Measurements from ENCODE around the gene RNF157. TPM values are rescaled to one million over a fixed set of nuclear protein-coding genes. Genes with fewer than 3 reads are reported as not detected.

Gene RNF157
- total RNA-seq: 10 to 100 TPM in 3 of 4 donors, 1 to 10 TPM in 1; 8.1 to 67.1 (median 23.9) TPM

GRCh38 chr17:76240461-76241203 is at the start of gene RNF157:
TSS of gene RNF157 (minus strand) at chr17:76240493. CDS start at chr17:76240240, 253 bp downstream.
- TF ChIP-seq, protein P1, sequence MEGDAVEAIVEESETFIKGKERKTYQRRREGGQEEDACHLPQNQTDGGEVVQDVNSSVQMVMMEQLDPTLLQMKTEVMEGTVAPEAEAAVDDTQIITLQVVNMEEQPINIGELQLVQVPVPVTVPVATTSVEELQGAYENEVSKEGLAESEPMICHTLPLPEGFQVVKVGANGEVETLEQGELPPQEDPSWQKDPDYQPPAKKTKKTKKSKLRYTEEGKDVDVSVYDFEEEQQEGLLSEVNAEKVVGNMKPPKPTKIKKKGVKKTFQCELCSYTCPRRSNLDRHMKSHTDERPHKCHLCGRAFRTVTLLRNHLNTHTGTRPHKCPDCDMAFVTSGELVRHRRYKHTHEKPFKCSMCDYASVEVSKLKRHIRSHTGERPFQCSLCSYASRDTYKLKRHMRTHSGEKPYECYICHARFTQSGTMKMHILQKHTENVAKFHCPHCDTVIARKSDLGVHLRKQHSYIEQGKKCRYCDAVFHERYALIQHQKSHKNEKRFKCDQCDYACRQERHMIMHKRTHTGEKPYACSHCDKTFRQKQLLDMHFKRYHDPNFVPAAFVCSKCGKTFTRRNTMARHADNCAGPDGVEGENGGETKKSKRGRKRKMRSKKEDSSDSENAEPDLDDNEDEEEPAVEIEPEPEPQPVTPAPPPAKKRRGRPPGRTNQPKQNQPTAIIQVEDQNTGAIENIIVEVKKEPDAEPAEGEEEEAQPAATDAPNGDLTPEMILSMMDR (IDR thresholded peaks at IDR 0.05; ENCODE audit: low read depth): no peak

DNA sequence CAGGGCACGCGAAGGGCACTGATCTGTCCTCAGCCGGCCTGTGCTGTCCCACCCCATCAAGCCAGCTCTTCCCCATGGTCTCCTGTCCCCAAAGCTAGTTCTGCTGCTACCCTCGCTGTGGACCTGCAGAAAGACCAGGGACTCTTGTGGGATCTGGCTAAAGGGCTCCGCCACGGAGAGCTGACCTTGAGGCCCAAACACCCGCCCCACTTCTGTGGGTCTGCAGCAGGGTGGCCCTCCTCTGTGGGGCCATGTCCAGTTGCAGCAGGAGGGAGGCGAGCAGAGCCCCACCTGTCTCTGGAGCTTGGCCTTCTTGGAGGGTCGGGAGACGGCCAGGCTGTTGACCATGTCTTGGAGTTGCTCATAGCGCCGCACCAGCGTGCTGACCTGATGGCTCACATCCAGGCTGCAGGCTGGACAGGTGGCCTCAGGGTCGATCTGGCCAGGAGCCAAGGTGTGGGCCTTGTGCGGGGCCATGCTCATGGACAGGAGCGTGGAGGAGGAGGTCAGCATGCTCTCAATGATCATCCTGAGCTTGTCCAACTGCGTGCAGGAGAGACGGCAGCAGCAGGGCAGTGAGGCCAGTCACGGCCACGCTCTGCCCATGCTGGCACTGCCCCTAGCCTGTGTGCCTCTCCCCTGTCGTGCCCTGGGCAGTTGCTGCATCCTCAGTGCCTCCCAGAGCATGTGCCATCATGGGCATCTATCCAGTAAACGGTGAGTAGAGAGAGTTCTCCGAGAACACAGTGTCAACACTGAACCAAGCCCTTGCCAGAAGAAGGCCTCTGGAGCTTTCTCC is 41.5 kb upstream of the RNF157 start:
- TF ChIP-seq, protein P1 (IDR thresholded peaks at IDR 0.05; ENCODE audit: low read depth): no peak

DNA sequence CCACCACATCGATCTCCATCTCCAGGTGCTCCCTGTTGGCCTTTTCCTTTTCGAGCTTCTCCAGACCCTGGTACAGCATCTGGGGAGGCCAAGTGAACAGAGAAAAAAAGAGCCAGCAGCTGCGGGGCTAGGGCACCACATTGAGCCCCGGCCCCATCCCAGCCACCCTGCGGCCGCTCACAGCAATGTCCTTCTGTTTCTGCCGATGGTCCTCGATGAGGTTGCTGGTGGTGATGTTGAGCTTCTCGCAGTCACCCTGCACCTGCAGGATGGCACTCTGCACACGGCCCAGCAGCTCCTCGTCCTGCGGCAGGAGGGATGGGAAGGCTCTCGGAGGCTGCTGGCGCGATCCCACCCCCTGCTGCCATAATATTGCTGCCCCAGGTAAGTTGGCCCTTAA is 40.4 kb upstream of the RNF157 start:
- TF ChIP-seq, protein P1 (IDR thresholded peaks at IDR 0.05; ENCODE audit: low read depth): no peak

- TF ChIP-seq, protein P1 (IDR thresholded peaks at IDR 0.05; ENCODE audit: low read depth): no peak
Measured at GRCh38 chr17:76279742-76280287, 39.5 kb upstream of the RNF157 start.

DNA sequence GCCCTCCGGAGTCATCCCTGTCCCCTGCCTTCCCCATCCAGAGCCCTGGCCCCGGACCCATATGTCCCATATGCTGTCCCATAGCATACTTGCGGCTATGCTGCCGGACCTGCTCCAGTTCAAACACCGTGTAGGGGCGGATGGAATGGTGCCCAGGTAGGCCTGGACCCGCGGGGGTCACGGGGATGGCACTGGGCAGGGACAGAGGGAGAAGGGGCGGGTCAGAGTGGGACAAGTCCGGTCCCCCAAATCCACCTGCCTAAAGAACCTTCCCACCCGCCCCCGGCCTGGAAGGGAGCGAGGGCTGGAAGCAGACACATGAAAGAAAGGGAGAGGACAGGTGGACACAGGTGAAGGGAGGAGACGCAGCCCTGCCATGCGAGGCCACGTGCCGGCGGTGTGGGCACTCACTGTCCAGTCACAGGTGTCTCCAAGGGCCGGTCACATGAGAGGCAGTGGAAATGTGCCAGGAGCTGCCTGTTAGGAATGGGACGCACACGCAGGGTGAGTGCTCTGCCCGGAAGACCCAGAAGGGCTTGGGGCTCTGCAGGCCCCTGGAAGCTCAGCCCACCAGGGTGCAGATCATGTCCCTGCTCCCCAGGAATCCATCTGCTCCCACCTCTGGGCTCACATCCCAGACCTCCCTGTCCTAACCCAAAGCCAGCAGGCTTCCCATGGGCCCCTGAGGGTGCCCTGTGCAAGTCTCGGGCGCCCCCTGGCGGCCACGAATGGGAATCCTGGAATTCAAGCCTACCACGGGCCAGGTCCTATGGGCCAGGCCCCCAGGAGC is 38.9 kb upstream of the RNF157 start:
- TF ChIP-seq, protein P1 (IDR thresholded peaks at IDR 0.05; ENCODE audit: low read depth): no peak

DNA sequence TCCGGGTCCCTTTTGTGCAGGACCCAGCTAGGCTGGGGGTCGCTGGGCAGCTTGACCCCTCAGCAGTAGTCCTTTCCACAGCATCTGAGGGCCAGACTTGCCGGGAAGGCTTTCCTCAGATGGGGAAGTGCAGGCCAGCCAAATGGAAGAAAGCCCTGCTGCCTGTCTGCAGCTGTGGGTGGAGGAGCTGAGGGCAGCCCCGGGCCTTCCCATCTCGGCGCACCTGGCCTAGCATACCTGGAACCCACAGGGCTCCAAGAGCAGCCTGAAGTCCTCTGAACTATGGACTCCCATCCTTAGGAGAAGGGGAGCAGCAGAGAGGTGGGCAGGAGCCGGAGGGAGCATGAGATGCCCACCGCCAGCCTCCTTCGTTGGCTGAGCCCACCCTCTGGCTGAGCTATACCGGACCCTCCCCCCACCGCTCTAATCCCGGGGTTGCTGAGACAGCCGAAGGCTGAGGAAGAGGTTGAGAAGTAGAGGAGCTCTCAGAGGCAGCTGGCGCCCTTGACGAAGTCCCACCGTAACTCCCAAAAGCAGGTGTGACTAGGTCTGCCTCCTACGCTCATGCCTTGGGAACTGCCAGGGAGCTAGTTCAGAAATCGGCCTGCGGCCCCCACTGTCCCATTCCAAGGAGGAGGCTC is 38.1 kb upstream of the RNF157 start:
- TF ChIP-seq, protein P1 (IDR thresholded peaks at IDR 0.05; ENCODE audit: low read depth): no peak
